AG04450 (cell line): ENCODE measurements around the gene ETS2. TPM values are rescaled to one million over a fixed set of nuclear protein-coding genes. Genes with fewer than 3 reads are reported as not detected.

ENCODE experiments used
- CTCF ChIA-PET: fragments of 300-600, 350-600 bp; formaldehyde crosslinking; extraction: SDS; loops from one replicate; lab custom pipeline; 2022; ENCODE audit warnings: antibody characterized with exemption, inconsistent platforms; lab: Charles Lee
- POLR2A ChIA-PET: fragments of 350-600 bp; formaldehyde crosslinking; extraction: SDS; loops from one replicate; lab custom pipeline; 2021; ENCODE audit warnings: antibody characterized with exemption, inconsistent platforms; lab: Yijun Ruan, JAX
- DNase-seq: peaks from one replicate; pipeline ENCODE4 v3.0.0-alpha.2; 2011; ENCODE audit warnings: low read depth, low spot score
- H3K27ac ChIP-seq: one replicate; pipeline ENCODE4 v1.5.1; 2012; ENCODE audit warnings: low read depth, low read length, control low read depth
- H3K27me3 ChIP-seq: one replicate; pipeline ENCODE4 v1.6.0; 2012; ENCODE audit warnings: low read length; ENCODE audit not compliant: control insufficient read depth, insufficient read depth
- H3K4me3 ChIP-seq: 2 replicates; pipeline ENCODE4 v1.5.1; 2011; ENCODE audit warnings: mild to moderate bottlenecking, low read depth, low read length, control low read depth
- H3K9me3 ChIP-seq: 2 replicates; pipeline ENCODE4 v1.5.1; 2012; ENCODE audit warnings: low read length; ENCODE audit not compliant: control insufficient read depth, insufficient read depth
- polyA plus RNA-seq: library from polyadenylated mRNA; depleted of rRNA; stranded (reverse); fragments of >200 nt; gene quantifications from 2 replicates; pipeline ENCODE4 v1.2.3, GENCODE V29; 2011
- TF ChIP-seq, protein P1 (sequence below): IDR thresholded peaks from 2 replicates; pipeline ENCODE4 v1.5.1; 2011; ENCODE audit warnings: low read depth, low read length, control low read depth, inconsistent platforms

Gene ETS2
- polyA plus RNA-seq, 1 experiment: 60.1 TPM

GRCh38 chr21:38794978-38795377 lies 10.8 kb upstream of the ETS2 start:
- H3K4me3 ChIP-seq: no peak overlapping the region
- H3K27me3 ChIP-seq: no peaks in the 10 kb centered on the region
- no peak overlapping the region for H3K27ac ChIP-seq
- H3K9me3 ChIP-seq: peaks cover 4% of the 10 kb centered on the region; the same call in 1 of the 2 replicates
- TF ChIP-seq, protein P1, sequence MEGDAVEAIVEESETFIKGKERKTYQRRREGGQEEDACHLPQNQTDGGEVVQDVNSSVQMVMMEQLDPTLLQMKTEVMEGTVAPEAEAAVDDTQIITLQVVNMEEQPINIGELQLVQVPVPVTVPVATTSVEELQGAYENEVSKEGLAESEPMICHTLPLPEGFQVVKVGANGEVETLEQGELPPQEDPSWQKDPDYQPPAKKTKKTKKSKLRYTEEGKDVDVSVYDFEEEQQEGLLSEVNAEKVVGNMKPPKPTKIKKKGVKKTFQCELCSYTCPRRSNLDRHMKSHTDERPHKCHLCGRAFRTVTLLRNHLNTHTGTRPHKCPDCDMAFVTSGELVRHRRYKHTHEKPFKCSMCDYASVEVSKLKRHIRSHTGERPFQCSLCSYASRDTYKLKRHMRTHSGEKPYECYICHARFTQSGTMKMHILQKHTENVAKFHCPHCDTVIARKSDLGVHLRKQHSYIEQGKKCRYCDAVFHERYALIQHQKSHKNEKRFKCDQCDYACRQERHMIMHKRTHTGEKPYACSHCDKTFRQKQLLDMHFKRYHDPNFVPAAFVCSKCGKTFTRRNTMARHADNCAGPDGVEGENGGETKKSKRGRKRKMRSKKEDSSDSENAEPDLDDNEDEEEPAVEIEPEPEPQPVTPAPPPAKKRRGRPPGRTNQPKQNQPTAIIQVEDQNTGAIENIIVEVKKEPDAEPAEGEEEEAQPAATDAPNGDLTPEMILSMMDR: no peak
- ChIA-PET POLR2A (no interaction called here), CTCF (interaction anchor here (1.3 kb wide), 1 partner anchor 61 kb away, joined by 4 read pairs; no protein-coding TSS in a partner anchor)
- DNase-seq: no peak

GRCh38 chr21:38795475-38795874 lies 10.3 kb upstream of the ETS2 start:
- no peaks in the 10 kb centered on the region for H3K27me3 ChIP-seq
- DNase-seq: no peak
- CTCF ChIA-PET: interaction anchor here (0.6 to 1.5 kb wide), 4 partner anchors 59 to 340 kb away, joined by 3 to 5 read pairs (median 4); no protein-coding TSS in a partner anchor
- H3K27ac ChIP-seq: no peak overlapping the region
- POLR2A ChIA-PET: no interaction called here
- TF ChIP-seq, protein P1: no peak
- H3K4me3 ChIP-seq: no peak overlapping the region
- H3K9me3 ChIP-seq: peaks cover 4% of the 10 kb centered on the region; the same call in 1 of the 2 replicates

- Histone ChIP-seq H3K4me3 (no peak overlapping the region), H3K9me3 (peaks cover 4% of the 10 kb centered on the region; the same call in 1 of the 2 replicates), H3K27me3 (no peaks in the 10 kb centered on the region), H3K27ac (peak overlapping the region; percentile 21)
- no peak for DNase-seq
- CTCF ChIA-PET: interaction anchor here (0.9 to 1.5 kb wide), 3 partner anchors 60 to 65 kb away, joined by 3 to 5 read pairs (median 4); no protein-coding TSS in a partner anchor
- POLR2A ChIA-PET: no interaction called here
- TF ChIP-seq, protein P1: peak; percentile 30
These were observed 9.3 kb upstream of the ETS2 start for GRCh38 chr21:38796424-38796823.

- Histone ChIP-seq H3K27ac (no peak overlapping the region), H3K27me3 (no peaks in the 10 kb centered on the region), H3K4me3 (no peak overlapping the region), H3K9me3 (peaks cover 4% of the 10 kb centered on the region; the same call in 1 of the 2 replicates)
- DNase-seq: no peak
- TF ChIP-seq, protein P1: no peak
- ChIA-PET POLR2A (no interaction called here), CTCF (no interaction called here)
These were observed 8.3 kb upstream of the ETS2 start for GRCh38 chr21:38797470-38797869.

DNA sequence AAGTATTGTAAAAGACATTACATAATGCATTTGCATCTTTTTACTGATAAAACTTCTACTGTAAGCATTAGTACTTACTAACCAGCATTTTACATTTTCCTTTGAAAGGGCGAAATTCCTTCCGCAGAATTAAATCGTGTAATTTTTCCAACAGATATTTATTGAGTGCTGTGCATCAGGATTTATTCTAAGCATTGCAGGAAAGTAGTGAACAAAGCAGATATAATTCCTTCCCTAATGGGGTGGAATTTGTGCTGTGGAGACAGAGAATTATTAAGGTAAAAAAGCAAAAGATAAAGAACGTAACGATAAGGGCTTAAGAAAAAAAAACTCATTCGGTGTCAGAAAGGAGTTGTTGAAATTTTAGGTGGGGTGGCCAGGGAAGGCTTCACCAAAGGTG lies 7.6 kb upstream of the ETS2 start:
- Histone ChIP-seq H3K9me3 (peaks cover 4% of the 10 kb centered on the region; the same call in 1 of the 2 replicates), H3K27ac (no peak overlapping the region), H3K4me3 (no peak overlapping the region), H3K27me3 (no peaks in the 10 kb centered on the region)
- ChIA-PET POLR2A (no interaction called here), CTCF (no interaction called here)
- no peak for DNase-seq
- TF ChIP-seq, protein P1: no peak
